Measurements from ENCODE around the gene PHLDB1.

DNA sequence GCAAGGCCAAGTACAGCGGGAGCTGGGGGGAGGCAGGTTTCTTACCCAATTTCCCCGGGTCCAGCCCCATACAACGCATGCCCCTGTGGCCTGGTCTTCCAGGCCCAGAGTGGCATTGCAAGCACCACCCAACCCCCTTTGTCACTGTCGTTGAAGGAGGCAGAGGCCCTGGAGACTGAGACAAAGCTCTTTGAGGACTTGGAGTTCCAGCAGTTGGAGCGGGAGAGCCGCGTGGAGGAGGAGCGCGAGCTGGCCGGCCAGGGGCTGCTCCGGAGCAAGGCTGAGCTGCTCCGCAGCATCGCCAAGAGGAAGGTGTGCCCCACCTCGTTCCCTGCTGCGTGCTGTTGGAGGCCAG, 27.8 kb downstream of the PHLDB1 start:
- no peak for TF ChIP-seq POLR2AphosphoS5 (IDR thresholded peaks at IDR 0.05; ENCODE audit: borderline replicate concordance, low read depth, low read length)
- no peak for TF ChIP-seq EZH2 (IDR thresholded peaks at IDR 0.05)
- no peak for TF ChIP-seq FOXP2 (optimal IDR thresholded peaks at IDR 0.05; ENCODE audit: control extremely low read depth, extremely low read length, insufficient read depth)
